Dermis lymphatic vessel endothelial cell (primary cell): Measurements from ENCODE around the gene GLE1. TPM values are rescaled to one million over a fixed set of nuclear protein-coding genes. Genes with fewer than 3 reads are reported as not detected.

Experiments used
- total RNA-seq: library from RNA; depleted of rRNA; stranded (reverse); fragments of >200 nt; gene quantifications from 2 replicates; pipeline ENCODE4 v1.2.1, GENCODE V29; 2014

Gene GLE1, protein sequence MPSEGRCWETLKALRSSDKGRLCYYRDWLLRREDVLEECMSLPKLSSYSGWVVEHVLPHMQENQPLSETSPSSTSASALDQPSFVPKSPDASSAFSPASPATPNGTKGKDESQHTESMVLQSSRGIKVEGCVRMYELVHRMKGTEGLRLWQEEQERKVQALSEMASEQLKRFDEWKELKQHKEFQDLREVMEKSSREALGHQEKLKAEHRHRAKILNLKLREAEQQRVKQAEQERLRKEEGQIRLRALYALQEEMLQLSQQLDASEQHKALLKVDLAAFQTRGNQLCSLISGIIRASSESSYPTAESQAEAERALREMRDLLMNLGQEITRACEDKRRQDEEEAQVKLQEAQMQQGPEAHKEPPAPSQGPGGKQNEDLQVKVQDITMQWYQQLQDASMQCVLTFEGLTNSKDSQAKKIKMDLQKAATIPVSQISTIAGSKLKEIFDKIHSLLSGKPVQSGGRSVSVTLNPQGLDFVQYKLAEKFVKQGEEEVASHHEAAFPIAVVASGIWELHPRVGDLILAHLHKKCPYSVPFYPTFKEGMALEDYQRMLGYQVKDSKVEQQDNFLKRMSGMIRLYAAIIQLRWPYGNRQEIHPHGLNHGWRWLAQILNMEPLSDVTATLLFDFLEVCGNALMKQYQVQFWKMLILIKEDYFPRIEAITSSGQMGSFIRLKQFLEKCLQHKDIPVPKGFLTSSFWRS
- total RNA-seq, result 11.9 and 12.2 TPM in 2 replicates

DNA sequence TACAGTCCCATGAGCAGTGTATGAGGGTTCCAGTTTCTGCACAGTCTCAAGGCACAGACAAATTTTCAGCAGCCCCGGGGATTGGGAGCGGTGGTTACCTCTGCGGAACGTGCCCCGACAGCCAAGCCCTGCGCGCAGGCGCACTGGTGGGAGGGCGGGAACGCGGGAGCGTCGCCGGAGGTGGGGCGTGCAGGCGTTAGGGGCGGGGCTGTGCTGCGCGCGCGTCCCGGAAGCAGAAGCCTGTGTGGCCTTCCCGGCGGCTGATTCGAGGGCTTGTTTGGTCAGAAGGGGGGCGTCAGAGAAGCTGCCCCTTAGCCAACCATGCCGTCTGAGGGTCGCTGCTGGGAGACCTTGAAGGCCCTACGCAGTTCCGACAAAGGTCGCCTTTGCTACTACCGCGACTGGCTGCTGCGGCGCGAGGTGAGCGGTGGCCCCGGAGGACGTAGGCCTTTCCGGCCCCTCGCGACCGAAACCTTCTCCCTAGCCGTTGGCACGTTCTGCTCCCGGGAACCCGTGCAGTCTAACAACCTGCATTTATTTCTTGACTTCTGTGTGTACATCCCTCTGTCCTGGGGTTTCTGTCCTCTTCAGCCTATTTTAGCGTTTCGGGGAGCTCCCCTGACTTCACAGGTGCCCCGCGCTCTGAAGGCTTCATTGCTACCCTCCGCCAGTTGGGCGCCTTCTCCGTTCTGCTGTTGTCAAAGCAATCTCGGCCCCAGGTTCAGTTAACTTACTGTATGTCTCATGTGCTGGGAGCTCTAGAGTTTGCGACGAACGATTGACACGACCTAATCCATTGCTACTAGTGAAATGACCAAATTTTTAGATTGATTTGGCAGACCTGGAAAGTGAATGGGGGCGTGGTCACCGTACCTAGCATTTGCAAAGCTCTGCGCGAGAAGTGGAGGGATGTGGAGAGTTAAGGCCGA, at the start of gene GLE1:
GLE1 (plus strand) TSS at position 235 of the 929 bp plus-strand sequence; CDS start at position 322, 87 bp downstream.

GRCh38 chr9:128455849-128456612, 48.5 kb upstream of the GLE1 start, which contains the start of gene ODF2:
TSS of gene ODF2 (plus strand) at chr9:128456006. CDS start at chr9:128456092, 86 bp downstream.

DNA sequence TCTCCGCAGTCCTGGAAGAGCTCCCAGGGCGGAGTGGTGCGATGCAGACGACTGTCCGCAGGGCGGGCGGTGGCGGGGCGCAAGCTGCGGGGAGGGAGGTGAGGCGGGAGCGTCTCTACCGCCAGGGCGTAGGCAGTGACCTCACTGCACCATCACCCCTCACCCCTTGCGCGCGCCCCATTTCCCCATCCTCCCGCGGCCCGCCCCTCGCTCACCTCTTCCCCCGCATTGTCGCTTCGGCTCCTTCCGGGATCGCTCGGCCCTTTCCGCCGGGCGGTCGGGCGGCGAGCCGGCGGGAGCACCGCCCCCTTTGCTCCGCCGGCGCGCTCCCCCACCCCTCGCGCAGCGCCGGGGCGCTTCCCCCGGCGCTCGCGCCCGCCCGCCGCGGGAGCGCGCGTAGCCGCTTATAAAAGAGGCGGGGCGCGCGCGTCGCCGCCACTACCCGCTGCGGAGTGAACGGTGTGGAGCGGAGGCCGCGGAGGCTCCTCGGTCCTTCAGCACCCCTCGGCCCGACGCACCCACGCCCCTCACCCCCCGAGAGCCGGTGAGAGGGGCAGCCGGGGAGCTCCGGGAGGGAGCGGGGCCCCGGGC, 47.7 kb downstream of the GLE1 start, which contains the start of gene SPTAN1:
SPTAN1 (plus strand) TSS at position 435 of the 591 bp plus-strand sequence. CDS start 14,154 bp downstream, outside the sequence.

Other genes with a start within 250 kb of the GLE1 start
- 41.5 and 57.9 TPM in 2 replicates for gene GOLGA2, start 228.7 kb upstream of the GLE1 start, total RNA-seq
- gene SWI5, start 228.4 kb upstream of the GLE1 start, total RNA-seq, result 14.7 and 16.2 TPM in 2 replicates
- 25.8 and 27.3 TPM in 2 replicates for gene TRUB2, start 182.3 kb upstream of the GLE1 start, total RNA-seq
- gene COQ4, start 181.9 kb upstream of the GLE1 start, total RNA-seq, result 21.0 and 21.6 TPM in 2 replicates
- 16.9 and 21.6 TPM in 2 replicates for gene SLC27A4, start 164.2 kb upstream of the GLE1 start, total RNA-seq
- gene URM1, start 133.3 kb upstream of the GLE1 start, total RNA-seq, result 51.5 and 52.5 TPM in 2 replicates
- 18.4 and 20.4 TPM in 2 replicates for gene CERCAM, start 83.9 kb upstream of the GLE1 start, total RNA-seq
- 22.6 and 33.2 TPM in 2 replicates for gene ODF2, start 48.7 kb upstream of the GLE1 start, total RNA-seq
- 508 and 734 TPM in 2 replicates for gene SPTAN1, start 47.9 kb downstream of the GLE1 start, total RNA-seq
- 30.9 and 32.1 TPM in 2 replicates for gene DYNC2I2, start 152.1 kb downstream of the GLE1 start, total RNA-seq
- gene SET, start 184.5 kb downstream of the GLE1 start, total RNA-seq, result 292 and 558 TPM in 2 replicates
- 5.8 and 8.5 TPM in 2 replicates for gene PKN3, start 197.8 kb downstream of the GLE1 start, total RNA-seq
- 31.3 and 44.9 TPM in 2 replicates for gene ZDHHC12, start 219.4 kb downstream of the GLE1 start, total RNA-seq